Measurements from ENCODE around the gene PADI2. TPM values are rescaled to one million over a fixed set of nuclear protein-coding genes. Genes with fewer than 3 reads are reported as not detected.

The PADI2 gene
- total and polyA plus RNA-seq, 2 of the 8 experiments (the other 6 are each of a cell fraction or from before 2014, with no cell fraction given), result 1.6 to 7.5 TPM

DNA sequence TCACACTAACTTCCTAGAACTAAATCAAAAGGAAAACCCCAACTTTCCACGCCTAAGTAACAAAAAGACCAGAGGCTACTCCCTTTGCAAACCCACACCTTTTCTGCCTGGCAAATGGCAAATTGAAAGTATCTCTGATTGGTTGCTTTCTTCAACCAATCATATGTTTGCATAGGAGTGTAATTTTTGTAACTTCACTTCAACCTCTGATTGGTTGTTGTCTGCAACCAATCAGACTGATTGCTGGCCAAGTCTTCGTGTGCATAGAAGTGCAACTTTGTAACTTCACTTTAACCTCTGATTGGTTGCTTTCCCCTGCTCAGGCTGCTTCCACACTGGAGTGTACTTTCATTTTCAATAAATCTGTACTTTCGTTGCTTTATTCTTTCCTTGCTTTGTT is 36.9 kb upstream of the PADI2 start (continued):
- TF ChIP-seq MAFK (IDR thresholded peaks at IDR 0.05; ENCODE audit: low read depth, low read length) (no peak), SP2 (IDR thresholded peaks at IDR 0.05; ENCODE audit: low read length) (no peak), EGR1 (IDR thresholded peaks at IDR 0.05; ENCODE audit: borderline replicate concordance, low read depth, low read length) (no peak), TEAD4 (IDR thresholded peaks at IDR 0.05; ENCODE audit: low read depth, low read length) (no peak)
